Neural cell (in vitro differentiated cells): ENCODE measurements around the gene ADSS1.

Source experiments
- CTCF ChIP-seq: fragments of 450-650 bp; IDR thresholded peaks from 2 replicates; pipeline ENCODE4 v1.5.1; 2014; ENCODE audit warnings: antibody characterized with exemption, mild to moderate bottlenecking, moderate library complexity; ENCODE audit not compliant: poor library complexity, severe bottlenecking
- EP300 ChIP-seq: fragments of 450-650 bp; conservative IDR thresholded peaks from 2 replicates; pipeline ENCODE4 v1.6.1; 2014; ENCODE audit warnings: antibody characterized with exemption, mild to moderate bottlenecking, moderate library complexity; ENCODE audit not compliant: poor library complexity, severe bottlenecking
- EZH2 ChIP-seq: fragments of 200-600, 300-800 bp; shearing (Covaris generic), sonication (generic); IDR thresholded peaks from 2 replicates; pipeline ENCODE4 v1.6.1; 2014; ENCODE audit warnings: antibody characterized with exemption, low read length, borderline replicate concordance, mild to moderate bottlenecking; ENCODE audit not compliant: insufficient read depth, poor library complexity, severe bottlenecking
- POLR2AphosphoS5 ChIP-seq: IDR thresholded peaks from 2 replicates; pipeline ENCODE4 v1.6.1; 2012
- SMC3 ChIP-seq: fragments of 450-650 bp; conservative IDR thresholded peaks from 2 replicates; pipeline ENCODE4 v1.6.1; 2014; ENCODE audit warnings: antibody characterized with exemption, mild to moderate bottlenecking, moderate library complexity; ENCODE audit not compliant: poor library complexity
- TAF1 ChIP-seq: IDR thresholded peaks from 2 replicates; pipeline ENCODE4 v1.6.1; 2012; ENCODE audit warnings: low read depth

- peak; percentile 81 for TF ChIP-seq CTCF
- TF ChIP-seq EP300: no peak
- TF ChIP-seq SMC3: peak; percentile 76
- TF ChIP-seq TAF1: no peak
- TF ChIP-seq EZH2: no peak
- no peak for TF ChIP-seq POLR2AphosphoS5
Measured at GRCh38 chr14:104768437-104769323, 44.7 kb downstream of the ADSS1 start.
